ENCODE measurements around the gene PLSCR4.

DNA sequence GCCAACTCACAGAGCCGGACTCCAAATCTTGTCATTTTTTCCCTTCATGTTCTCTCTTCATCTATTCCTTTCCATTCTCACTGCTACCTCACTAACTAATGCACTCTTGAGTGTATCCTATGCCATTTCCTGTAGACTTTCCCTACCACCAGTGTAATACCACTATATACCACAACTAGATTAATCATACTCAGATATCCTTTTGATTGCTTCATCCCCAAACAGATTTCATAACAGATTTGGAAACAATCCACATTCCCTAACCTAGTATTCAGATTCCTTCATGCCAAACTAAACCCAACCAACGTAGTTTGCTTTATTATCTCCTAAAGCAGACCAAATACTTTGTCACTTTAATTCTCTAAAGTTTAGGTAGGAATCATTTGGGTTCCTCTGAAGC lies 87.3 kb downstream of the PLSCR4 start:
- peak in 5 of 7 experiments; percentile 15 to 53 (median 36) for TF ChIP-seq CTCF (IDR thresholded peaks at IDR 0.05)
- TF ChIP-seq POLR2A (IDR thresholded peaks at IDR 0.05): no peak
